Fibroblast of skin of left biceps (primary cell): ENCODE data around the gene SLC66A1.

Source experiments
- DNase-seq, 2 experiments: peaks; one replicate each; pipeline ENCODE4 v3.0.0-alpha.2; 2013; ENCODE audit warnings: low read depth in 2 of 2

SLC66A1 gene

GRCh38 chr1:19376428-19377372 is 64.6 kb downstream of the SLC66A1 start:
- DNase-seq, result no peak

GRCh38 chr1:19377812-19378718 is 65.9 kb downstream of the SLC66A1 start:
- DNase-seq, result no peak
